GM19468 (cell line): ENCODE data around the gene CDON.
"Not testable (repeated sequence)": the region's sequence is repeated elsewhere in the genome, so short reads cannot be mapped to it uniquely, and the experiment has no call there.

Experiments used
- ATAC-seq: cut with Tn5 transposase; IDR thresholded peaks from one replicate; pipeline ENCODE4 v1.9.1; 2021; ENCODE audit warnings: mild to moderate bottlenecking, moderate library complexity, moderate number of reproducible peaks; ENCODE audit not compliant: unreplicated experiment; ENCODE audit errors: extremely low read depth

Gene CDON

GRCh38 chr11:126053415-126054286, 9.0 kb downstream of the CDON start:
- ATAC-seq = no peak

- no peak for ATAC-seq
Measured at GRCh38 chr11:126051117-126051516, 11.5 kb downstream of the CDON start.

- no peak for ATAC-seq
Measured at GRCh38 chr11:126049159-126049558, 13.5 kb downstream of the CDON start.

GRCh38 chr11:126048197-126048596, 14.5 kb downstream of the CDON start:
- no peak for ATAC-seq

GRCh38 chr11:126046570-126047195, 16.0 kb downstream of the CDON start:
- ATAC-seq = no peak

- no peak for ATAC-seq
Measured at GRCh38 chr11:126039485-126040271, 23.0 kb downstream of the CDON start.

- no peak for ATAC-seq
Measured at GRCh38 chr11:126035718-126036117, 26.9 kb downstream of the CDON start.

GRCh38 chr11:126034933-126035425, 27.7 kb downstream of the CDON start:
- no peak for ATAC-seq

GRCh38 chr11:126034039-126034932, 28.4 kb downstream of the CDON start:
- ATAC-seq = no peak

GRCh38 chr11:126032375-126032774, 30.3 kb downstream of the CDON start:
- ATAC-seq = no peak

GRCh38 chr11:126029805-126030204, 32.9 kb downstream of the CDON start:
- ATAC-seq = no peak

GRCh38 chr11:126029237-126029636, 33.4 kb downstream of the CDON start:
- ATAC-seq = no peak

- ATAC-seq = not testable (repeated sequence)
Measured at GRCh38 chr11:126028534-126028933, 34.1 kb downstream of the CDON start.

GRCh38 chr11:126026579-126026978, 36.1 kb downstream of the CDON start:
- ATAC-seq = no peak

- ATAC-seq = no peak
Measured at GRCh38 chr11:126025822-126026221, 36.8 kb downstream of the CDON start.

GRCh38 chr11:126024123-126024522, 38.5 kb downstream of the CDON start:
- no peak for ATAC-seq

GRCh38 chr11:126012852-126013251, 49.8 kb downstream of the CDON start:
- no peak for ATAC-seq

GRCh38 chr11:126011754-126012153, 50.9 kb downstream of the CDON start:
- ATAC-seq = no peak

- ATAC-seq = no peak
Measured at GRCh38 chr11:126011265-126011664, 51.4 kb downstream of the CDON start.

GRCh38 chr11:126008956-126009355, 53.7 kb downstream of the CDON start:
- no peak for ATAC-seq
